B cell (primary cell): ENCODE results near the gene SSH3. TPM values are rescaled to one million over a fixed set of nuclear protein-coding genes. Genes with fewer than 3 reads are reported as not detected.

ENCODE experiments used
- ATAC-seq: fragments of 200-7000 bp; cut with Tn5 transposase; one replicate; pipeline ENCODE4 v1.10.0; 2021; ENCODE audit warnings: low read depth, mild to moderate bottlenecking, moderate number of reproducible peaks, moderate library complexity
- CTCF ChIA-PET: fragments of 350-600 bp; sonication (Branson Sonifier 250); formaldehyde crosslinking; loops from one replicate; lab custom pipeline; 2021; ENCODE audit warnings: antibody characterized with exemption, inconsistent platforms; lab: Charles Lee
- POLR2A ChIA-PET: fragments of 350-600 bp; sonication (Branson Sonifier 250); formaldehyde crosslinking; loops from one replicate; lab custom pipeline; 2021; ENCODE audit warnings: antibody characterized with exemption; lab: Charles Lee
- DNase-seq: peaks from one replicate; pipeline ENCODE4 v3.0.0; 2013
- H2AFZ ChIP-seq: 2 replicates; pipeline ENCODE4 v1.6.1; 2012; ENCODE audit warnings: mild to moderate bottlenecking, low read depth, low read length; ENCODE audit not compliant: insufficient read depth, poor library complexity, severe bottlenecking
- H3K27ac ChIP-seq, 2 donors: 1 replicate in 1 of 2; 2 replicates in 1 of 2; pipeline ENCODE4 v1.5.1; 2012 to 2013; ENCODE audit warnings: low read length in 2 of 2, mild to moderate bottlenecking in 2 of 2, moderate library complexity in 1 of 2
- H3K27me3 ChIP-seq, 4 experiments: fragments of 200-600 bp in 1 of 4; sonication (generic) in 1 of 4; replicated peaks in 1 of 4; 1 replicate in 2 of 4; 2 replicates in 2 of 4; pipeline versions ENCODE4 v1.6.1 to v1.7.0; 2013 to 2016; ENCODE audit warnings: low read length in 3 of 4, mild to moderate bottlenecking in 2 of 4, mixed read lengths in 1 of 4, moderate library complexity in 1 of 4; ENCODE audit not compliant: insufficient read depth in 4 of 4, control insufficient read depth in 3 of 4; ENCODE audit errors: control extremely low read depth in 1 of 4
- H3K36me3 ChIP-seq, 2 experiments: replicated peaks in 1 of 2; 1 replicate in 1 of 2; 2 replicates in 1 of 2; pipeline versions ENCODE4 v1.6.1 to v1.7.1; 2013; ENCODE audit warnings: low read length in 1 of 2; ENCODE audit not compliant: insufficient read depth in 2 of 2, control insufficient read depth in 1 of 2; ENCODE audit errors: control extremely low read depth in 1 of 2, extremely low read depth in 1 of 2
- H3K4me1 ChIP-seq, 2 donors: fragments of 200-600 bp in 1 of 2; sonication (generic) in 1 of 2; 1 replicate in 1 of 2; 2 replicates in 1 of 2; pipeline versions ENCODE4 v1.5.1 to v1.6.1; 2013 to 2017; ENCODE audit warnings: low read length in 2 of 2; ENCODE audit not compliant: control insufficient read depth in 2 of 2, insufficient read depth in 2 of 2
- H3K4me2 ChIP-seq: replicated peaks from 2 replicates; pipeline ENCODE3; 2012; ENCODE audit warnings: mild to moderate bottlenecking, low read depth, low read length; ENCODE audit not compliant: poor library complexity, severe bottlenecking
- H3K4me3 ChIP-seq, 5 experiments: fragments of 200-600 bp in 1 of 5; sonication (generic) in 1 of 5; 1 replicate in 3 of 5; 2 replicates in 2 of 5; pipeline versions ENCODE4 v1.5.1 to v1.7.0; 2011 to 2016; ENCODE audit warnings: low read length in 4 of 5, mild to moderate bottlenecking in 4 of 5, low read depth in 2 of 5, control low read depth in 1 of 5, moderate library complexity in 1 of 5; ENCODE audit not compliant: insufficient read depth in 1 of 5; ENCODE audit errors: control extremely low read depth in 1 of 5, extremely low read depth in 1 of 5
- H3K79me2 ChIP-seq: fragments of 200-600 bp; sonication (generic); one replicate; pipeline ENCODE4 v1.6.0; 2016; ENCODE audit warnings: low read length; ENCODE audit not compliant: control insufficient read depth, insufficient read depth
- H3K9ac ChIP-seq: fragments of 200-600 bp; sonication (generic); 2 replicates; pipeline ENCODE4 v1.6.1; 2017; ENCODE audit warnings: mild to moderate bottlenecking, low read length, moderate library complexity
- H3K9me3 ChIP-seq, 3 donors: one replicate each; pipeline versions ENCODE4 v1.6.1 to v1.7.1; 2013; ENCODE audit warnings: low read length in 2 of 3; ENCODE audit not compliant: control insufficient read depth in 2 of 3, insufficient read depth in 1 of 3; ENCODE audit errors: control extremely low read depth in 1 of 3
- H4K20me1 ChIP-seq: 2 replicates; pipeline ENCODE4 v1.6.0; 2012; ENCODE audit warnings: mild to moderate bottlenecking, low read length; ENCODE audit not compliant: insufficient read depth, control insufficient read depth, poor library complexity, severe bottlenecking
- H3K27ac Mint-ChIP-seq: one replicate; pipeline ENCODE4 v1.8.0; 2021; ENCODE audit warnings: mixed read lengths
- H3K27me3 Mint-ChIP-seq: one replicate; pipeline ENCODE4 v1.8.0; 2021; ENCODE audit warnings: mixed read lengths
- H3K4me1 Mint-ChIP-seq: one replicate; pipeline ENCODE4 v1.8.0; 2021; ENCODE audit warnings: mixed read lengths
- H3K4me3 Mint-ChIP-seq: one replicate; pipeline ENCODE4 v1.8.0; 2021; ENCODE audit warnings: mixed read lengths
- H3K9me3 Mint-ChIP-seq: one replicate; pipeline ENCODE4 v1.8.0; 2022; ENCODE audit warnings: mixed read lengths; ENCODE audit not compliant: insufficient read depth
- EZH2 ChIP-seq: IDR thresholded peaks from 2 replicates; pipeline ENCODE4 v1.6.1; 2012; ENCODE audit warnings: borderline replicate concordance, low read depth, mild to moderate bottlenecking, moderate library complexity, low read length; ENCODE audit not compliant: insufficient read depth, poor library complexity, severe bottlenecking
- WGBS: methylation state at CpG from one replicate; pipeline ENCODE4 v1.1.5; 2013; ENCODE audit warnings: missing lambda C conversion rate; ENCODE audit not compliant: insufficient coverage; 5-methylcytosine and 5-hydroxymethylcytosine counted together
- intact Hi-C: fragments of 100-400 bp; cut with micrococcal nuclease; formaldehyde crosslinking; loops from one replicate; pipeline ENCODE4 v1.10.0; 2022
- polyA plus RNA-seq: library from polyadenylated mRNA; depleted of rRNA; stranded (reverse); fragments of >200 nt; gene quantifications from 2 replicates; pipeline ENCODE4 v1.2.3, GENCODE V29; 2012
- total RNA-seq, 2 donors: library from RNA; stranded (reverse); fragments of 120-200 nt in 1 of 2; gene quantifications; 1 replicate in 1 of 2; 2 replicates in 1 of 2; pipeline versions ENCODE4 v1.2.3 to v1.2.4, GENCODE V29; 2013 to 2022
- TF ChIP-seq, protein P1 (sequence below): fragments of 200-600 bp; IDR thresholded peaks from one replicate; pipeline ENCODE4 v1.8.0; 2022; ENCODE audit warnings: antibody characterized with exemption, mild to moderate bottlenecking

Gene SSH3
- total and polyA plus RNA-seq, 2 donors (not counting 1 experiment from before 2014, with no cell fraction given), result 4.0 to 7.2 TPM

DNA sequence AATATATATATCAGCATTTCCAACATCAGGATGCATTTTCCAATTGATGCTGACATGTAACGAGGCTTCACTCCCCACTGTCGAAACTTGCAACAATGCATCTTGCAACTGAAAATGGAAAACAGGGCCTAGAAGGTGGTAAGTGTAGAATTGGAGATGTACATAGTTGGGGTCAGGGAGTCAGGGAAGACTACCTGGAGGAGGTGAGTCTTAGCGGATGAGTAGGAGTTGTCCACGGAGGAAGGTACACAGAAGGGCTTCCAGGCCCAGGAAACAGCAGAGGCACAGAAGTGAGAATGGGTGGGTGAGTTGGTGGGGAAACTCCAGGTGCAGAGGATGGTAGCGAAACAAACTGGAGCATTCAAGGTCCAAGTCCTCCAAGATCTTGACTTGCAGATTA lies 39.1 kb upstream of the SSH3 start:
- H3K27ac Mint-ChIP-seq, result peak overlapping the region; percentile 77
- 96% methylated on average over 4 of the region's 5 CpGs for WGBS
- no peak for TF ChIP-seq EZH2
- TF ChIP-seq, protein P1, sequence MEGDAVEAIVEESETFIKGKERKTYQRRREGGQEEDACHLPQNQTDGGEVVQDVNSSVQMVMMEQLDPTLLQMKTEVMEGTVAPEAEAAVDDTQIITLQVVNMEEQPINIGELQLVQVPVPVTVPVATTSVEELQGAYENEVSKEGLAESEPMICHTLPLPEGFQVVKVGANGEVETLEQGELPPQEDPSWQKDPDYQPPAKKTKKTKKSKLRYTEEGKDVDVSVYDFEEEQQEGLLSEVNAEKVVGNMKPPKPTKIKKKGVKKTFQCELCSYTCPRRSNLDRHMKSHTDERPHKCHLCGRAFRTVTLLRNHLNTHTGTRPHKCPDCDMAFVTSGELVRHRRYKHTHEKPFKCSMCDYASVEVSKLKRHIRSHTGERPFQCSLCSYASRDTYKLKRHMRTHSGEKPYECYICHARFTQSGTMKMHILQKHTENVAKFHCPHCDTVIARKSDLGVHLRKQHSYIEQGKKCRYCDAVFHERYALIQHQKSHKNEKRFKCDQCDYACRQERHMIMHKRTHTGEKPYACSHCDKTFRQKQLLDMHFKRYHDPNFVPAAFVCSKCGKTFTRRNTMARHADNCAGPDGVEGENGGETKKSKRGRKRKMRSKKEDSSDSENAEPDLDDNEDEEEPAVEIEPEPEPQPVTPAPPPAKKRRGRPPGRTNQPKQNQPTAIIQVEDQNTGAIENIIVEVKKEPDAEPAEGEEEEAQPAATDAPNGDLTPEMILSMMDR, result no peak

More for the DNA sequence above, 39.1 kb upstream of the SSH3 start:
- H2AFZ ChIP-seq, result no peak overlapping the region
- Mint-ChIP-seq H3K4me1 (peaks cover 54% of the 10 kb centered on the region), H3K9me3 (no peaks in the 10 kb centered on the region), H3K27me3 (peaks cover 6% of the 10 kb centered on the region), H3K4me3 (peak overlapping the region; percentile 63)
- no peak overlapping the region for H3K4me2 ChIP-seq
- peaks cover 0 to 9% (median 2%) of the 10 kb centered on the region in 4 experiments for H3K27me3 ChIP-seq
- no peaks in the 10 kb centered on the region for H3K9me3 ChIP-seq
- no peak for ATAC-seq
- peaks cover 48 to 50% of the 10 kb centered on the region in 2 donors for H3K4me1 ChIP-seq
- H3K79me2 ChIP-seq, result peaks cover 65% of the 10 kb centered on the region
- DNase-seq, result no peak
- H3K9ac ChIP-seq, result no peak overlapping the region
- ChIA-PET POLR2A (interaction anchor here (1.5 to 4.4 kb wide), 2 partner anchors 53 to 119 kb away, joined by 4 to 22 read pairs; no protein-coding TSS in a partner anchor), CTCF (interaction anchor here (0.7 to 8.9 kb wide), 12 partner anchors 10 to 118 kb away, joined by 3 to 229 read pairs (median 18); partner anchors contain the start of genes ANKRD13D and POLD4)
- H3K36me3 ChIP-seq, result peaks cover 0 to 18% of the 10 kb centered on the region in 2 experiments
- H3K27ac ChIP-seq, result no peak overlapping the region
- H4K20me1 ChIP-seq, result peaks cover 24% of the 10 kb centered on the region
- H3K4me3 ChIP-seq, result no peak overlapping the region
- intact Hi-C loops, result loop anchor here (10.0 kb wide), 1 partner anchor 321 kb away; the partner anchor contains the start of gene GSTP1
